ENCODE data around the gene TEX11.
"Not testable (repeated sequence)": the region's sequence is repeated elsewhere in the genome, so short reads cannot be mapped to it uniquely, and the experiment has no call there.

Gene TEX11

DNA sequence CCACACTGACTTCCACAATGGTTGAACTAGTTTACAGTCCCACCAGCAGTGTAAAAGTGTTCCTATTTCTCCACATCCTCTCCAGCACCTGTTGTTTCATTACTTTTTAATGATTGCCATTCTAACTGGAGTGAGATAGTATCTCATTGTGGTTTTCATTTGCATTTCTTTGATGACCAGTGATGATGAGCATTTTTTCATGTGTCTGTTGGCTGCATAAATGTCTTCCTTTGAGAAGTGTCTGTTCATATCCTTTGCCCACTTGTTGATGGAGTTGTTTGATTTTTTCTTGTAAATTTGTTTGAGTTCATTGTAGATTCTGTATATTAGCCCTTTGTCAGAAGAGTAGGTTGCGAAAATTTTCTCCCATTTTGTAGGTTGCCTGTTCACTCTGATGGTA, 392.8 kb downstream of the TEX11 start:
- DNase-seq; in situ Hi-C loops (cut with HindIII; ENCODE audit: low pct_ligation_motif_present, low pct_unique_long_range_greater_than_20kb, low sequenced_read_pairs): not testable (repeated sequence)

DNA sequence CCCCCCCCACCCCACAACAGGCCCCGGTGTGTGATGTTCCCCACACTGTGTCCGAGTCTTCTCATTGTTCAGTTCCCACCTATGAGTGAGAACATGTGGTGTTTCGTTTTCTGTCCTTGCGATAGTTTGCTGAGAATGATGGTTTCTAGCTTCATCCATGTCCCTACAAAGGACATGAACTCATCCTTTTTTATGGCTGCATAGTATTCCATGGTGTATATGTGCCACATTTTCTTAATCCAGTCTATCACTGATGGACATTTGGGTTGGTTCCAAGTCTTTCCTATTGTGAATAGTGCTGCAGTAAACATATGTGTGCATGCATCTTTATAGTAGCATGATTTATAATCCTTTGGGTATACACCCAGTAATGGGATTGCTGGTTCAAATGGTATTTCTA, 393.2 kb downstream of the TEX11 start:
- DNase-seq; in situ Hi-C loops (cut with HindIII; ENCODE audit: low pct_ligation_motif_present, low pct_unique_long_range_greater_than_20kb, low sequenced_read_pairs): not testable (repeated sequence)

DNA sequence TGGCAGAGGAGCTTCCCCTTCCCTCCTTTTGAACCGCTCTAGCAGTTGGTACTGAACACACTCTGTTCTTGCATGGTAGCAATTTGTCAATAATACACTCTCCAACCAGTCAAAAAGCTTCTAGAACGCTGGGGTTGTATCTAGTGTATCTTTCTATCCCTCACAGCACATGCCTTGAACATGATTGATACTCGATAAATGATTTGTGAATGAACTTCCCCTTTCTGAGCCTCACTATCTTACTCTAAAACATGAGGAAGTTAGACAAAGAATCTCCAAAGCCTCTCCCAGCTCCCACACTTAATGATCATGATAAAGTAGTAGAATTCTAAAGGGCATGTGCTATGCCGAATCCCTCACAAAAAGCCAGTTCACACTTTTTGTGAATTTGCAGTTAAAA, 399.4 kb downstream of the TEX11 start:
- in situ Hi-C loops (cut with HindIII; ENCODE audit: low pct_ligation_motif_present, low pct_unique_long_range_greater_than_20kb, low sequenced_read_pairs): no loop called here
- DNase-seq: no peak

- in situ Hi-C loops (cut with HindIII; ENCODE audit: low pct_ligation_motif_present, low pct_unique_long_range_greater_than_20kb, low sequenced_read_pairs): no loop called here
- no peak for DNase-seq
Observed at GRCh38 chrX:70508296-70508911, 400.1 kb downstream of the TEX11 start.

DNA sequence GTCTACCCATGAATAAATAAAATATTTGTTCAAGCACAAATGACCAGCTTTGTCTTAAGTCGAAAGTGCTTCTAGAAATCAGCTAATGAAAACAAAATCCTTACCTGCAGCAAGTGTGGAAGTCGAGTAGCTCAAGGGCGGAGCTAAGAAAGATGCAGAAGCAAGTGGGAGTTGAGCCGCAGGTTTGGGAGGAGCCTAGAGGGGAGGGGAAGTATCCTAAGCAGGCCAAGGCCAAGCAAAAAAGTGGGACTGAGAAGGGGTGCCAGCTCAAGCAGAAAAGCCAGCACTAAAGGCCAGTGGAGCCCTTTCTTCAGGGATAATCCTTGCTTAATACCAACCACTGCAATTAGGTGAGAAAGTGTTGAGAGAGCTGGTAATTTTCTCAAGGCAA, 403.1 kb downstream of the TEX11 start:
- in situ Hi-C loops (cut with HindIII; ENCODE audit: low pct_ligation_motif_present, low pct_unique_long_range_greater_than_20kb, low sequenced_read_pairs): no loop called here
- no peak for DNase-seq

GRCh38 chrX:70504772-70505450, 403.6 kb downstream of the TEX11 start:
- in situ Hi-C loops (cut with HindIII; ENCODE audit: low pct_ligation_motif_present, low pct_unique_long_range_greater_than_20kb, low sequenced_read_pairs): no loop called here
- no peak for DNase-seq

DNA sequence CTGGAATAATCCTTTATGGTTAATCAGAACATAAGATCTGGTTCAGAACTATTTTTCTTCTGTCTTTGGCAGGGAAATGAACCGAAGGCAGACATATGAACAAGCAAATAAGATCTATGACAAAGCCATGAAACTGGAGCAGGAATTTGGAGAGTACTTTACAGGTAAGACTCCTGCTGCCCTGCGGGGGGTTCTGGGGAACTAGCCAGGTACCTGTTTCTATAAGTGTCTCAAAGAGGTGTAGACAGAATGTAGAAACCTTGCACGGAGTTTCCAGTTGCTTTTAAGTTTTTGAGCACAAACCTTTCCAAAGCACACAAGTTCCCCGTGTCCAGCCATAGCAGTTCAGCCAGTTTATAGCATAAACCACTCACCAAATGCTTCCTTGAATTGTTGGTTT, 407.7 kb downstream of the TEX11 start:
- no peak for DNase-seq
- in situ Hi-C loops (cut with HindIII; ENCODE audit: low pct_ligation_motif_present, low pct_unique_long_range_greater_than_20kb, low sequenced_read_pairs): no loop called here

GRCh38 chrX:70498129-70498528, 410.4 kb downstream of the TEX11 start:
- DNase-seq: no peak
- in situ Hi-C loops (cut with HindIII; ENCODE audit: low pct_ligation_motif_present, low pct_unique_long_range_greater_than_20kb, low sequenced_read_pairs): no loop called here

- no peak for DNase-seq
- in situ Hi-C loops (cut with HindIII; ENCODE audit: low pct_ligation_motif_present, low pct_unique_long_range_greater_than_20kb, low sequenced_read_pairs): no loop called here
Observed at GRCh38 chrX:70497026-70497425, 411.5 kb downstream of the TEX11 start.

- in situ Hi-C loops (cut with HindIII; ENCODE audit: low pct_ligation_motif_present, low pct_unique_long_range_greater_than_20kb, low sequenced_read_pairs): no loop called here
- DNase-seq: no peak
Observed at GRCh38 chrX:70496491-70496890, 412.0 kb downstream of the TEX11 start.

DNA sequence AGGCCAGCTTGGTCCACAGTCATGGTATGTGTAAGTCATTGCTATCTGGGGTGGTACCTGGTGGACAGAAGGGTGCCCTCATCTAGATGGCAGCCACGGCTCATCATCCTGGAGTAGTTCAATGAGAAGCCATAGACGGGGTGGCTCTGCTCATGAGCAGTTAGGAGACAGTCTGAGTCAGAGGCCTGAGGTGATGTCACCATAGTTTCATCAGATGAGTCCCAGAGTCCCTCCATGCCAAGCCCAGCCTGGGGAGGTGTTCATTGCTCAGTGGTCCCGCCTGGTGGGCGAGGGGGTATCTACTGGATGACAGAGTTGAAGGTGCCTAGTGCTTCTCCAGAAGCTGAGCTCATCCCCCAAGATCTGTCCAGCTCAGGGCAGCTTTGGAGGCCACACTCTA, 414.1 kb downstream of the TEX11 start:
- in situ Hi-C loops (cut with HindIII; ENCODE audit: low pct_ligation_motif_present, low pct_unique_long_range_greater_than_20kb, low sequenced_read_pairs): no loop called here
- no peak for DNase-seq

- in situ Hi-C loops (cut with HindIII; ENCODE audit: low pct_ligation_motif_present, low pct_unique_long_range_greater_than_20kb, low sequenced_read_pairs): no loop called here
- DNase-seq: no peak
Observed at GRCh38 chrX:70488856-70489255, 419.7 kb downstream of the TEX11 start.

- in situ Hi-C loops (cut with HindIII; ENCODE audit: low pct_ligation_motif_present, low pct_unique_long_range_greater_than_20kb, low sequenced_read_pairs): no loop called here
- no peak for DNase-seq
Observed at GRCh38 chrX:70485466-70485865, 423.0 kb downstream of the TEX11 start.

DNA sequence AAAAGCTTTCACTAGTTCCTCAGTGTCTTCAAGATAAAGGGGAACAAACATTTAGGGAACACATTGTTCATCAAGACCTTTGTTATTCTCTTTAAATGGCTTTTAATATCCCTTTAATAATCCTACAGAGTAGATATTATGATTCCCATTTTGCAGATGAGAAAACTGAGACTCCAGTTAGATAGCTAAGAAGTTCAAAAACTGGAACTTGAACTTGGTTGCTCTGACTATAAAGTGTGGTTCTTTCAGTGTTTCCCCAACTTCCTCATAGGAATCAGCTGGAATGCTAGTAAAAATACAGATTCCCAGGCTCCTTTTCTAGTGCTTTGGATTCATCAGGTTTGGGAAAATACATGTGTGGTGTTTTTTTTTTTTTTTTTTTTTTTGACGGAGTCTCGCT, 426.2 kb downstream of the TEX11 start:
- in situ Hi-C loops (cut with HindIII; ENCODE audit: low pct_ligation_motif_present, low pct_unique_long_range_greater_than_20kb, low sequenced_read_pairs): no loop called here
- no peak for DNase-seq

DNA sequence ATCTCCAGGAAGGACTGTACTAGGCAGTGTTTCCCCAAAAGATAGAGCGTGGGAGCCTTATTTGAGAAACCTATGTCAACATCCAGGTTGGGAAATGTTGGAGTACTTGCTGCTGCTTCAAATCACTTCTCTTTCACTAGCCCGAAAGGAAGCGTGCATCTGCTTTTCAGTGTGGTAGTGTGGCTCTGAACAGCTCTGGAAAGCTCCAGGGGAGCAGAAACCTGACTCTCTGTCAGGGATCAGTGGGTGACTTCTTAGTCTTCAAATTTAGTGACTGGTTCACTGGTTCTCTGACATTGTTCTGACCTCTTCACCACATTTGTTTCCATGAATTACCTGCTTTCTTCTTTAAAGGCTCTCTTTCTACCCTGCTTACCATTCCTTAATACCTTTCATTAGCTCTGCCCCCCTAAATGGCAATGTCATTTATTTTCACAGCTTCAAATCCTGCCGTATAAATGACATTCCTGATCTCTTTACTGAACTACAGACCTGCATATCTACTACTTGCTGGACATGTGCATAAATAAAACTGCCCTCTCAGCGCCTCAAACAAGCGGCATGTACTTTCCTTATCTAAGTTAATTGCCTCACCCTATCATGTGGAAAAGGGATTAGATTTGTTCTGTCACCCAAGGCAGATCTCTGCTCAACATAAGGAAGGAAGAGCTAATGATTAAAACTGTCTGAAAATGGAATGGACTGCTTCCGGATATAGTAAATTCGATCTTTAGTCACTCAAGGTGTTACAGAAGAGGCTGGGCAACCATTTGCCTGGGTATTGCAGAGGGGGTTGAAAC, 426.8 kb downstream of the TEX11 start:
- in situ Hi-C loops (cut with HindIII; ENCODE audit: low pct_ligation_motif_present, low pct_unique_long_range_greater_than_20kb, low sequenced_read_pairs): no loop called here
- no peak for DNase-seq

- in situ Hi-C loops (cut with HindIII; ENCODE audit: low pct_ligation_motif_present, low pct_unique_long_range_greater_than_20kb, low sequenced_read_pairs): no loop called here
Observed at GRCh38 chrX:70480660-70481018, 427.9 kb downstream of the TEX11 start.

GRCh38 chrX:70479922-70480659, 428.4 kb downstream of the TEX11 start:
- DNase-seq: no peak

More at GRCh38 chrX:70480660-70481018, 427.9 kb downstream of the TEX11 start:
- DNase-seq: no peak

DNA sequence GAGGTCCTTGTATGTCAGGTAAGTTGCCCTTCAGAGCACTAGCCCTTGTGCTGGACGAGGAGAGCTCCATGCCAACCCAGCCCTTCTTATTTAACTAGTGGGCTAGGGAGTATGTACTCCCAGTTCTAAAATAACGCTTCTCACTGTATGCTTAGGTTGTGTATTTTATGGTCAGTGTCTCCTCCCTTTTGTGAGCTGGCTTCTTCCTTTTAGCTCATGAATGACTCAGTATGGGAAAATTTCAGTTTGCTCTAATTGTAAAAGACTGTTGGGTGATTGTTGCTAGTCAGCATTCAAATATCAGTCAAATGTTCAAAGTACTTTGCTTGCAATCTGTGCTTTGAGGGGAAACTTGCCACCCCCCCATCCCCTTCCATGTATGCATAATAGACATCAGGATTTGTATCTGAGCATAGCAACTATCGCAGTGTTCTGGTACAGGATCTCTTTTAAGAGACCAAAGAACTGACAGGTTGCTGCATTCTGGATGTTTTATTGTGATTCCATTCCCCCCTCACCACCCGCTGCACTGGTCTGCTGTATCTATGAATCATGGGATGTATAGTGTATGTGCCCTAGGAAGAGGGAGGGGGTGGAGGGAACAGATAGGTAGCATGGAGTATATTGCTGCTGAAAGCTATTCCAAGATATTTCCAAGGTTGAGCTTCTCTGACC, 429.1 kb downstream of the TEX11 start:
- peak; percentile 21 for DNase-seq
- in situ Hi-C loops (cut with HindIII; ENCODE audit: low pct_ligation_motif_present, low pct_unique_long_range_greater_than_20kb, low sequenced_read_pairs): no loop called here

More at GRCh38 chrX:70479922-70480659, 428.4 kb downstream of the TEX11 start:
- in situ Hi-C loops (cut with HindIII; ENCODE audit: low pct_ligation_motif_present, low pct_unique_long_range_greater_than_20kb, low sequenced_read_pairs): no loop called here
